KOPT-K1 (cell line): ENCODE data around the gene CNTRL.
A peak's percentile ranks its signal among the peaks of the same experiment; 100 is the strongest.
"Not testable (repeated sequence)": the region's sequence is repeated elsewhere in the genome, so short reads cannot be mapped to it uniquely, and the experiment has no call there.

Experiments used
- H3K27ac ChIP-seq: fragments of 200-600 bp; sonication (generic); 2 replicates; pipeline ENCODE4 v1.5.1; 2016; ENCODE audit warnings: antibody characterized with exemption, mild to moderate bottlenecking, low read depth, low read length; ENCODE audit not compliant: poor library complexity, severe bottlenecking
- H3K36me3 ChIP-seq: fragments of 200-600 bp; sonication (generic); 2 replicates; pipeline ENCODE4 v1.5.1; 2017; ENCODE audit warnings: antibody characterized with exemption, mild to moderate bottlenecking, low read length, moderate library complexity; ENCODE audit not compliant: insufficient read depth
- H3K9me3 ChIP-seq: fragments of 200-600 bp; sonication (generic); 2 replicates; pipeline ENCODE4 v1.5.1; 2017; ENCODE audit warnings: antibody characterized with exemption, low read length, mild to moderate bottlenecking; ENCODE audit not compliant: insufficient read depth, poor library complexity, severe bottlenecking

CNTRL gene

DNA sequence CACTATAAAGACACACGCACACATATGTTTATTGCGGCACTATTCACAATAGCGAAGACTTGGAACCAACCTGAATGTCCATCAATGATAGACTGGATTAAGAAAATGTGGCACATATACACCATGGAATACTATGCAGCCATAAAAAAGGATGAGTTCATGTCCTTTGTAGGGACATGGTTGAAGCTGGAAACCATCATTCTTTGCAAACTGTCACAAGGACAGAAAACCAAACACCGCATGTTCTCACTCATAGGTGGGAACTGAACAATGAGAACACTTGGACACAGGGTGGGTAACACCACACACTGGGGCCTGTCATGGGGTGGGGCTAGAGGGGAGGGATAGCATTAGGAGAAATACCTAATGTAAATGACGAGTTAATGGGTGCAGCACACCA is 29.3 kb downstream of the CNTRL start:
- H3K27ac ChIP-seq = not testable (repeated sequence)
- Histone ChIP-seq H3K36me3 (peaks cover 48% of the 10 kb centered on the region), H3K9me3 (peaks cover 17% of the 10 kb centered on the region)

DNA sequence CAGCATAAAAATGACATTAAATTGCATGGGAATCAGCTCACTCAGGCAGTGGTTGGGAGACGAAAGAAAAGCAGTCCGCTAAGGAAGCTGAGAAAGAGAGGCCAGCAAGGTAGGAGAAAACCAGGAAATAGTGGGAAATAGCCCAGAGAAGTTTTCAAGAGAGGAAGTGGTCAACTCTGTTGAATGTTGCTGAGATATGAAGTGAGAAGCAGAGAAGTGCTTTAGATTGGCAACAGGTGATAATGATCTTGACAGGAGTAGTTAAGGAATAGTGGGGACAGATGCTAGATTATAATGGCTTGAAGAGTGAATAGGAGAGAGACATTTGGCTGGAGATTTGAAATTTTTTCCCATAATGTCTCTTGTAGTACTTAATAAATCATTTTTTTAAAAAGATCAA is 30.8 kb downstream of the CNTRL start:
- Histone ChIP-seq H3K9me3 (peaks cover 8% of the 10 kb centered on the region), H3K27ac (no peak overlapping the region), H3K36me3 (peaks cover 53% of the 10 kb centered on the region)

DNA sequence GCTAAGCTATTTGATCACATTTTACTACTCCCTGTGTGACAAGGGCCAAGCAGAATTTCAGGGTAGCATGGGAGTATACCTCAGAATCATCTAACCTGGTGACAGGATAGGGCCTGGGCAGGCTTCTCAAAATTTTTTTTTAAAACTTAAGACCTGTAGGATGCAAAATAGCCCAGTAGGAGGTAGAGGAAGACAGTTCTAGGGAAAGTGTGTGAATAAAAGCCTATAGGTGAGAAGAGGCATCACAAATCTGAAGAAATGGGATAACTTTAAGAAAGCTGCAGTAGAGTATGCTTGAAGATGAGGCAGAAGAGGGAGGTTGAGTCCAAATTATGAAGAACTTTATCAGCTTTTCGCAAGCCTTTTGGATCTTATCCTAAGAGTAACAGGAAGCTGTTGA is 32.3 kb downstream of the CNTRL start:
- peaks cover 62% of the 10 kb centered on the region for H3K36me3 ChIP-seq
- no peaks in the 10 kb centered on the region for H3K9me3 ChIP-seq
- H3K27ac ChIP-seq = no peak overlapping the region

DNA sequence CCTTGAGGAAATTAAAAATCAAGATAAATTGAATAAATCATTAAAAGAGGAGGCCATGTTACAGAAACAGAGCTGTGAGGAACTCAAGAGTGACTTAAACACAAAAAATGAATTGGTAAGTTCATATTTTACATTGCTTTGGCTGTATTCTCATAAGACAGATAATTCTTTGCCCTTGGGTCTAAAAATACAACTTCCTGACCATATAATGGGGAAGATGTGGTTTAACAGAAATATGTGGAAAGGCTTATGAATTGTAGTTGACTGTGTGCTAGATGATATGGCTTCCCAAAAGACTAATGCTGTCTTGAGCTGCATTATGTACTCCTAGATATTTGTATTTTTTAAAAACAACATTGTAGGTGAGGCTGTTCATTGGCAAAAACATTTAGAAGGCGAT is 33.1 kb downstream of the CNTRL start:
- Histone ChIP-seq H3K36me3 (peaks cover 71% of the 10 kb centered on the region), H3K9me3 (no peaks in the 10 kb centered on the region), H3K27ac (no peak overlapping the region)

DNA sequence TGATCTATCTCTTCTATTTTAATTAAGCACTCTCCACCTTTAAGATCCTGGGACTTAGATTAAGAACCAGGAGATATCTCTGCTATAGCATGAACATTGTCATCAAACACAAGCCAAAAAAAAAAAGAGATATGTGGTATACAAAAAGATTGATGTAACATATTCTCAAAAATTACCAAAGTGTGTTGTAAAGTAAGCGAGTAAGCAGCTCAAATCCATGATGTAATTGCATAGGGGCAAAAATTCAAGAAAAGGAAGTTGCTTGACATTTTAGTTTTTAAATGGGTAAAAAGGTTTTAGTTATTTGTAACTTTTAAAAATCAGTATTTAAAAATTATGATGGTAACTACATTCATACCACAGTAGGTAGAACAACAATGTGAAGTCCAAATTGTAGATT is 40.7 kb downstream of the CNTRL start:
- Histone ChIP-seq H3K27ac (no peak overlapping the region), H3K9me3 (no peaks in the 10 kb centered on the region), H3K36me3 (peaks cover 78% of the 10 kb centered on the region)

DNA sequence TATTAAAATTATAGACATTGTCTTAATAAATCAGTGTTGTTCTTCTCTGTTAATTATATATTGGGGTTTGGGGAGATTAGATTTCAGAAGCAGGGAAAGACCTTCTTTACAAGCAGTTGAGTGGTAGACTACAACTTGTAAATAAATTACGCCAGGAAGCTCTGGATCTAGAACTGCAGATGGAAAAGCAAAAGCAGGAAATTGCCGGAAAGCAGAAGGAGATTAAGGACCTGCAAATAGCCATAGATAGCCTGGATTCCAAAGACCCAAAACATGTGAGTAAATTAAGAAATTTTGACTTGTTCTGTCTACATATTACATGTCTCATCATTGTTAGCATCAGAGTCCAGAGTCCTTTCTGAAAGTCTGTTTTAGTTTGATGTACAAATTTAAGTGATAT is 43.5 kb downstream of the CNTRL start:
- Histone ChIP-seq H3K9me3 (no peaks in the 10 kb centered on the region), H3K27ac (no peak overlapping the region), H3K36me3 (peaks cover 56% of the 10 kb centered on the region)

DNA sequence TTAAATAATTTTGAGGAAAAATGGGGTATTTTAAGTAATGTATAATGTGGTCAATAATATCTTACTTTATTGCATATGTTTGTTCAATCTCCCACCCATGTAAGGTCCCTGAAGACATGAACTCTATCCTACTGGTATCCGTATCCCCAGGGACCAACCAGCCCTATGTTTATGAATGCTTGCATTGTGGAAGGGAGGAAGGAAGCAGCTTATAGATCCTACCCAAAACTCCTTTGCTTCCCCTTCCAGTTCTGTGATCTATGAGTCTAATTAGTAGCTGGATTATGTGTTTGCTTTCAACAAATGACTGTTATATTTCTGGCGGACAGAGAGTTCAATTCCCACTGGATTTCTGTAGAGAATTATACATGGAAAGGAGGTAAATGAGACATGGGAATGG is 45.6 kb downstream of the CNTRL start:
- Histone ChIP-seq H3K27ac (no peak overlapping the region), H3K36me3 (peaks cover 52% of the 10 kb centered on the region), H3K9me3 (no peaks in the 10 kb centered on the region)

DNA sequence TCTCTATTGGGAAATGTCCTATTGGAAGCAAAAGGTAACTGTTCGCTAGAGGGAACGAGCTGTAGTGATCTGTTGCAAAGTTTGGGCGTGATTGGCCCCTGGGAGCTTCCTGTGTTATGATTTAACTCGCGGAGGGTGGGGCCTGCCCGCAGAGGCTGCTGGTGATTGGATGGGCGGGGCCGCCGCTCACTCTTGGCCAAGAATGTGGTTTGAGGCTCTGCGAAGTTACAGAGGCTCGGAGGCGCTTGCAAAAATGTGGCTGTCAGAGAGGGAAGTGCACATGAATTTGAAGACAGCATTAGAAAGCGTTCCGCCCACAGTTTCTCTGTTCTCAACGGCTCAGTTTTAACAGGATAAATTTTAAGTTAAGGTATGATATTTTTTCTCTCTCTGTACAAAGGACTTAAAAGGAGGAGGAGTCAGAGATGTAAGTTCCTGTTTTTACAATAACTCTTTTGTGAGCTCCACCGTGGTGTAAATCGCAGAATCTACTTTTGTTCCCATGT is 46.9 kb downstream of the CNTRL start:
- H3K27ac ChIP-seq = peak overlapping the region; percentile 68
- H3K36me3 ChIP-seq = peaks cover 53% of the 10 kb centered on the region

DNA sequence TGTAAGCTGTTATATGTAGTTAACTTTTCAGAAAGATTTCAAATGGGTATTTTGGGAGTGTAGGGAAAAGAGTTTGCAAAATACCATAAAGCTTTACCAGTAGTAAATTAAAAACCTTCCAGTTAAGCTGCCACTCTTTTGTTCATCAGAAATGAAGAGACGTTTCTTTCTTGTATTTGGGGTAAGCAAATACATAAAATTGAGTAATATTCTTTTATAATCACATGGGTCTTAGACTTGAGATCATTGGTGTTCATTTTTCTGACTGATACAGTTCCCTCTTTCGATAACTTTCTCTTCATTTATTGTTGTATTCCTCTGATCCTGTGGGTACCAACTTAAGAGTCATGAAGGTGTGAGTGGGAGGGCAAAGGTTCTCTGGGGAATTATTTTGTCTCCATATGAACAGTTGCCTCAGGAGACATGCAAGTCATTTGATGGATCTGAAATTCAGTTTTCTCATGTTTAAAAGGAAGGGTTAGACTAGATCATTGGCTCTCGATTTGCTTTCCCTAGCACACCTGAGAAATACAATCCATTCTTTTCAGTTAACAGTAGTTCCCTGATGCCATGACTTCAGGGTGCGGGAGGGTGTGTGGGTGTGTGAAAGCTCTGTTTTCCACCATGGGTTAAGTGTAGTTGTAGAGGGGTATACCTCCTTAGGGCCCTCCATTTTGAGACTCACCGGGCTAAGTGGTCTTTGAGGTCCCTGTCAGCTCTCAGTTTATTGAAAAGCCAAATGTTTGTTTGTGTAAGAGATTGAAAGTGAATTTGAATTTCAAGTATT is 47.7 kb downstream of the CNTRL start:
- peak overlapping the region; percentile 68 for H3K27ac ChIP-seq
- H3K9me3 ChIP-seq = no peaks in the 10 kb centered on the region
- peaks cover 53% of the 10 kb centered on the region for H3K36me3 ChIP-seq

More for the DNA sequence above, 46.9 kb downstream of the CNTRL start:
- H3K9me3 ChIP-seq = no peaks in the 10 kb centered on the region

DNA sequence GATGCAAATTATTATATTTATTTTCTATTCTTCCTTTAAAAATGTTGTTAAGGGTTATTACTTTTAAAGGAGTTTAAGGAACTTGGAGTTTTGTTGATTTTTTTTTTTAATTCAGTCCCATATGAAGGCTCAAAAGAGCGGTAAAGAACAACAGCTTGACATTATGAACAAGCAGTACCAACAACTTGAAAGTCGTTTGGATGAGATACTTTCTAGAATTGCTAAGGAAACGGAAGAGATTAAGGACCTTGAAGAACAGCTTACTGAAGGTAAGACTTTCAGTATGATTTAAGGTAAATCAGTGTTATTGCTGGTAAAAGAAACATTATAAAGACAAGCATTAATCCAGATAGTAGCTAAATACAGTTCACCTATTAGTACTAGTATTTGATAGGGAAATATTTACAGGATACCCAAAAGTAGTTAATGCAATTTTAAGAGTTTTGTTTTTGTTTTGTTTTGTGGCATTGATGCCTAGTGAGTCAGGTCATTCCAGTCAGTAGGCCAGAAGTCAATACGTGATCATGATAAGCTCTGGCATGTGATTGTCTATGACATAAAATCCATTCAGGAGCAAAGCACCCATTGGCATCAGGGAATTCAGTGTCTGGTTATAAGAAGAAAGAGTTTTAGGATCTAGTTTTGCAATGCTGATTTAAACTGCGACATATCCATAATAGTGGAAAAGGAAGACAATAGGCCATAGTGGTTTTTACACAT is 49.2 kb downstream of the CNTRL start:
- H3K36me3 ChIP-seq = peaks cover 47% of the 10 kb centered on the region
- no peak overlapping the region for H3K27ac ChIP-seq

DNA sequence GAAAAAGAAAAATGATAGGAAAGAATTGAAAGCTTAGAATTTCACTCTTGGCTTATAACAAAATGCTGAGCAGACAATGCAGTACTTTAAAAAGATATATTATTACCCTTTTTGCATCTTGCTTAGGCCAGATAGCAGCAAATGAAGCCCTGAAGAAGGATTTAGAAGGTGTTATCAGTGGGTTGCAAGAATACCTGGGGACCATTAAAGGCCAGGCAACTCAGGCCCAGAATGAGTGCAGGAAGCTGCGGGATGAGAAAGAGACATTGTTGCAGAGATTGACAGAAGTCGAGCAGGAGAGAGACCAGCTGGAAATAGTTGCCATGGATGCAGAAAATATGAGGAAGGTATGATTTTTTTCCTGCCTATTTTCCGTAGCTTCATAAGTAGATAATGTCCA is 50.8 kb downstream of the CNTRL start:
- Histone ChIP-seq H3K9me3 (no peaks in the 10 kb centered on the region), H3K36me3 (peaks cover 43% of the 10 kb centered on the region)

More for the DNA sequence above, 49.2 kb downstream of the CNTRL start:
- H3K9me3 ChIP-seq = no peaks in the 10 kb centered on the region

DNA sequence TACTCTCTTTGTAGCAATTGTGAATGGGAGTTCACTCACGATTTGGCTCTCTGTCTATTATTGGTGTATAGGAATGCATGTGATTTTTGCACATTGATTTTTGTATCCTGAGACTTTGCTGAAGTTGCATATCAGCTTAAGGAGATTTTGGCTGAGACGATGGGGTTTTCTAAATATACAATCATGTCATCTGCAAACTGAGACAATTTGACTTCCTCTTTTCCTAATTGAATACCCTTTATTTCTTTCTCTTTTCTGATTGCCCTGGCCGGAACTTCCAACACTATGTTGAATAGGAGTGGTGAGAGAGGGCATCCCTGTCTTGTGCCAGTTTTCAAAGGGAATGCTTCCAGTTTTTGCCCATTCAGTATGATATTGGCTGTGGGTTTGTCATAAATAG is 54.6 kb downstream of the CNTRL start:
- not testable (repeated sequence) for H3K27ac ChIP-seq

More for the DNA sequence above, 50.8 kb downstream of the CNTRL start:
- no peak overlapping the region for H3K27ac ChIP-seq

DNA sequence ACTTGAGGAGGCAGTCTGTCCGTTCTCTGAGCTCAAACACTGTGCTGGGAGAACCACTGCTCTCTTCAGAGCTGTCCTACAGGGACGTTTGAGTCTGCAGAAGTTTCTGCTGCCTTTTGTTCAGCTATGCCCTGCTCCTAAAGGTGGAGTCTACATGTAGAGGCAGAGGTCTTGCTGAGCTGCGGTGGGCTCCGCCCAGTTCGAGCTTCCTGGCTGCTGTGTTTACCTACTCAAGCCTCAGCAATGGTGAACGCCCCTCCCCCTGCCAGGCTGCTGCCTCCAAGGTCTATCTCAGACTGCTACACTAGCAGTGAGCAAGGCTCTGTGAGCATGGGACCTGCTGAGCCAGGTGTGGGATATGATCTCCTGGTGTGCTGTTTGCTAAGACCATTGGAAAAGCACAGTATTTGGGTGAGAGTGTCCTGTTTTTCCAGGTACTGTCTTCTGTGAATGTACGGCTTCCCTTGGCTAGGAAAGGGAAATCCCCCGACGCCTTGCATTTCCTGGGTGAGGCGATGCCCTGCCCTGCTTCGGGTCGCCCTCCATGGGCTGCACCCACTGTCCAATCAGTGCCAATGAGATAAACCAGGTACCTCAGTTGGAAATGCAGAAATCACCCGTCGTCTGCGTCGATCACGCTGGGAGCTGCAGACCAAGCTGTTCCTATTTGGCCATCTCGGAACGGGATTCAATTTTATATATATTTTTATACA is 58.5 kb downstream of the CNTRL start:
- H3K36me3 ChIP-seq = peaks cover 54% of the 10 kb centered on the region
- H3K9me3 ChIP-seq = no peaks in the 10 kb centered on the region
- H3K27ac ChIP-seq = no peak overlapping the region

More for the DNA sequence above, 54.6 kb downstream of the CNTRL start:
- peaks cover 48% of the 10 kb centered on the region for H3K36me3 ChIP-seq
- not testable (repeated sequence) for H3K9me3 ChIP-seq

DNA sequence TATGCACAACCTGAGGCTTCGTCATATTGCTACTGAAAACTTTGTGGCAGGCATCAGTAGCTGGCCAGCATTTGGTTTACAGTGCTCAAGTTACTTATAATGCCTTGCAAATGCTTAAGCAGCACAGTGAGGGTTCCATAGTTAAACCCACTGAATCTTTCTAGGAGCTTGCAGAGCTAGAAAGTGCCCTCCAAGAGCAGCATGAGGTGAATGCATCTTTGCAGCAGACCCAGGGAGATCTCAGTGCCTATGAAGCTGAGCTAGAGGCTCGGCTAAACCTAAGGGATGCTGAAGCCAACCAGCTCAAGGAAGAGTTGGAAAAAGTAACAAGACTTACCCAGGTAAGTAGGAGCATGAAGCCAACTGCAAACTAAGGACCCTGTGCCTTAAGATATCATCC is 60.9 kb downstream of the CNTRL start:
- Histone ChIP-seq H3K27ac (no peak overlapping the region), H3K36me3 (peaks cover 78% of the 10 kb centered on the region)

DNA sequence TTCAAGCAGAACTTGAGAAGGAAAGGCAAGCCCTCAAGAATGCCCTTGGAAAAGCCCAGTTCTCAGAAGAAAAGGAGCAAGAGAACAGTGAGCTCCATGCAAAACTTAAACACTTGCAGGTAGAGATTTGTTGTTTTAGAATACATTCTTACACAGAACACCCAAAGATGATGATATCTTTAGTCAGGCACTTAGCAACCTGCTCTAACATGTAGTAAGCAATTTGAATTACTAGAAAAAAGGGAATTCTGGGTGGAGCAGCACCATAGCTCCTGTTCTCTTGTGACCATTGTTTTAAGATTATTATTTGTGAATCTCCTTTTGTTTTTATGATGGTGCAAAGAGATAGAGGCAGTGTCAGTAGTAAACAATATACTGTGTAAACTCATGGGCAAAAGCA is 63.8 kb downstream of the CNTRL start:
- peaks cover 100% of the 10 kb centered on the region for H3K36me3 ChIP-seq
- H3K9me3 ChIP-seq = no peaks in the 10 kb centered on the region
- H3K27ac ChIP-seq = no peak overlapping the region

More for the DNA sequence above, 60.9 kb downstream of the CNTRL start:
- no peaks in the 10 kb centered on the region for H3K9me3 ChIP-seq
